Heart left ventricle (tissue), 16 donors: ENCODE data around the gene GRIA1. TPM values are rescaled to one million over a fixed set of nuclear protein-coding genes. Genes with fewer than 3 reads are reported as not detected.

Experiments
- ATAC-seq, 4 donors: fragments of 200-7000 bp; cut with Tn5 transposase; one replicate each; pipeline ENCODE4 v1.9.1; 2020 to 2022; ENCODE audit warnings: moderate library complexity in 4 of 4, mild to moderate bottlenecking in 3 of 4, moderate number of reproducible peaks in 1 of 4
- DNase-seq, 5 donors: peaks; one replicate each; pipeline ENCODE4 v3.0.0-alpha.2; 2020
- H3K27ac ChIP-seq, 12 donors: fragments of 200-600 bp; sonication (generic) in 4 of 12; one replicate each; pipeline versions ENCODE4 v1.5.0 to v1.8.0; 2016 to 2022; ENCODE audit warnings: mild to moderate bottlenecking in 2 of 12
- H3K27me3 ChIP-seq, 9 donors: fragments of 200-600 bp; sonication (generic) in 2 of 9; one replicate each; pipeline versions ENCODE4 v1.5.1 to v1.8.0; 2016 to 2022; ENCODE audit warnings: mild to moderate bottlenecking in 3 of 9
- H3K36me3 ChIP-seq, 9 donors: fragments of 200-600 bp; sonication (generic) in 2 of 9; one replicate each; pipeline versions ENCODE4 v1.5.0 to v1.8.0; 2018 to 2022; ENCODE audit warnings: mild to moderate bottlenecking in 2 of 9
- H3K4me1 ChIP-seq, 12 donors: fragments of 200-600 bp; sonication (generic) in 4 of 12; one replicate each; pipeline versions ENCODE4 v1.5.0 to v1.8.0; 2016 to 2022; ENCODE audit warnings: mild to moderate bottlenecking in 3 of 12
- H3K4me3 ChIP-seq, 12 donors: fragments of 200-600 bp; sonication (generic) in 4 of 12; one replicate each; pipeline versions ENCODE4 v1.5.0 to v1.8.0; 2017 to 2022; ENCODE audit warnings: mild to moderate bottlenecking in 9 of 12, moderate library complexity in 4 of 12
- H3K9me3 ChIP-seq, 12 donors: fragments of 200-600 bp; sonication (generic) in 4 of 12; one replicate each; pipeline versions ENCODE4 v1.5.0 to v1.8.0; 2016 to 2022; ENCODE audit warnings: mild to moderate bottlenecking in 1 of 12
- CTCF ChIP-seq, 12 donors: fragments of 200-600 bp; sonication (generic) in 4 of 12; IDR thresholded peaks; one replicate each; pipeline versions ENCODE4 v1.5.0 to v1.8.0; 2018 to 2022; ENCODE audit warnings: antibody characterized with exemption in 12 of 12, mild to moderate bottlenecking in 5 of 12
- POLR2A ChIP-seq, 2 donors: fragments of 450-650 bp; IDR thresholded peaks; one replicate each; pipeline ENCODE4 v1.6.1; 2017; ENCODE audit warnings: antibody characterized with exemption in 2 of 2, mild to moderate bottlenecking in 2 of 2, moderate library complexity in 2 of 2
- WGBS, 4 donors: extraction: QIAGEN DNeasy Blood & Tissue Kit in 2 of 4; methylation state at CpG; one replicate each; pipeline versions ENCODE4 v1.1.5 to v1.1.7; 2013 to 2018; 5-methylcytosine and 5-hydroxymethylcytosine counted together
- intact Hi-C, 10 donors: fragments of 100-400 bp; cut with DNase I; formaldehyde crosslinking; loops; one replicate each; pipeline versions ENCODE4 v1.11.1 to v1.14.2; 2022
- polyA plus RNA-seq, 2 donors: library from polyadenylated mRNA; stranded (reverse); fragments of 200-250 nt; gene quantifications; one replicate each; pipeline ENCODE4 v1.2.3, GENCODE V29; 2013
- total RNA-seq, 9 donors: library from RNA; depleted of rRNA in 2 of 9; stranded (reverse); fragments of >200 nt in 2 of 9; fragmentation: NEBNext Ultra II Directional in 3 of 9; extraction: Animal tissue kit (Norgen Biotek cat#: 25700) in 3 of 9; gene quantifications; one replicate each; pipeline versions ENCODE4 v1.1.0 to v1.2.4, GENCODE V29; 2016 to 2023
- donor health status: ischemic (EF 13 %, LVEDD 7.1; RV severe dilation, severe dysfunction).
- donor health status: healthy with polysubstance abuse.
- donor health status: DM: no; HTN: yes; CAD: no.
- donor health status: DM: no; HTN: no; CAD: no.
- donor health status: ischemic (EF 25% LVEDD 6.9; RV normal size, moderate dysfunction).
- donor health status: ischemic (EF 25% LVEDD 5.7; RV mildly dilated, moderate dysfunction).
- donor health status: healthy.
- donor health status: DM: yes; HTN: yes; CAD: no.
- donor health status: ischemic (EF 35%, LVEDD 5.7; RV mildly dilated, moderate dysfunction).
- donor health status: nonischemic (EF 11% LVEDD 7.7; RV severe dilation, severe dysfunction).
- donor health status: DM: yes; HTN: yes; CAD: no.
- donor health status: PGD.
- donor health status: ischemic (EF 29% LVEDD 5.4; RV normal size, mild dysfunction).
- donor health status: nonischemic (EF 23%, LVEDD 6.1; RV moderate dilation, normal function).

GRIA1 gene
- total and polyA plus RNA-seq, 11 donors, result 0.07 to 1.5 (median 0.37) TPM; not detected in 3

GRCh38 chr5:153767221-153768188 lies 277.0 kb downstream of the GRIA1 start:
- 67 to 77% (median 68%) methylated on average over 4 of the region's 4 CpGs for WGBS, 4 donors
- intact Hi-C loops, result no loop called here
- TF ChIP-seq CTCF (IDR thresholded peaks at IDR 0.05), result no peak
- no peak for TF ChIP-seq POLR2A (IDR thresholded peaks at IDR 0.05)
- Histone ChIP-seq H3K4me3 (no peak overlapping the region), H3K27ac (no peak overlapping the region), H3K36me3 (no peaks in the 10 kb centered on the region), H3K27me3 (no peaks in the 10 kb centered on the region), H3K9me3 (no peaks in the 10 kb centered on the region), H3K4me1 (no peaks in the 10 kb centered on the region)
- DNase-seq (no peak), ATAC-seq (no peak)

- H3K4me3 ChIP-seq, result no peak overlapping the region
- H3K27ac ChIP-seq, result no peak overlapping the region
- intact Hi-C loops, result no loop called here
- H3K9me3 ChIP-seq, result no peaks in the 10 kb centered on the region
- ATAC-seq (no peak), DNase-seq (no peak)
- H3K27me3 ChIP-seq, result no peaks in the 10 kb centered on the region
- 93 to 98% (median 95%) methylated on average over 5 of the region's 5 CpGs for WGBS, 4 donors
- H3K4me1 ChIP-seq, result no peaks in the 10 kb centered on the region
- H3K36me3 ChIP-seq, result no peaks in the 10 kb centered on the region
- no peak for TF ChIP-seq POLR2A (IDR thresholded peaks at IDR 0.05)
- TF ChIP-seq CTCF (IDR thresholded peaks at IDR 0.05), result no peak
These were observed 279.6 kb downstream of the GRIA1 start for GRCh38 chr5:153770066-153770465.

GRCh38 chr5:153774686-153775085 lies 284.2 kb downstream of the GRIA1 start:
- Histone ChIP-seq H3K4me3 (no peak overlapping the region), H3K36me3 (no peaks in the 10 kb centered on the region), H3K27ac (no peak overlapping the region), H3K9me3 (no peaks in the 10 kb centered on the region), H3K27me3 (no peaks in the 10 kb centered on the region), H3K4me1 (no peaks in the 10 kb centered on the region)
- 68 to 85% (median 84%) methylated on average over 1 of the region's 1 CpG for WGBS, 4 donors
- ATAC-seq (no peak), DNase-seq (no peak)
- no peak for TF ChIP-seq CTCF (IDR thresholded peaks at IDR 0.05)
- TF ChIP-seq POLR2A (IDR thresholded peaks at IDR 0.05), result no peak
- intact Hi-C loops, result no loop called here

- H3K27me3 ChIP-seq, result no peaks in the 10 kb centered on the region
- no peaks in the 10 kb centered on the region for H3K9me3 ChIP-seq
- ATAC-seq (no peak), DNase-seq (no peak)
- WGBS, 4 donors, result 83 to 91% (median 87%) methylated on average over 7 of the region's 7 CpGs
- no peaks in the 10 kb centered on the region for H3K4me1 ChIP-seq
- intact Hi-C loops, result no loop called here
- H3K27ac ChIP-seq, result no peak overlapping the region
- no peak overlapping the region for H3K4me3 ChIP-seq
- TF ChIP-seq CTCF (IDR thresholded peaks at IDR 0.05) (no peak), POLR2A (IDR thresholded peaks at IDR 0.05) (no peak)
- H3K36me3 ChIP-seq, result no peaks in the 10 kb centered on the region
These were observed 285.5 kb downstream of the GRIA1 start for GRCh38 chr5:153775923-153776322.
